GM12801 (cell line): ENCODE measurements around the gene SKIDA1.

Experiments
- CTCF ChIP-seq: IDR thresholded peaks from one replicate; pipeline ENCODE4 v1.5.1; 2011; ENCODE audit warnings: control low read depth; ENCODE audit not compliant: insufficient read length; ENCODE audit errors: extremely low read depth

The SKIDA1 gene

GRCh38 chr10:21511095-21511570, 14.3 kb downstream of the SKIDA1 start:
- TF ChIP-seq CTCF: no peak

- no peak for TF ChIP-seq CTCF
These were observed 15.0 kb downstream of the SKIDA1 start for GRCh38 chr10:21510241-21511094.

GRCh38 chr10:21509341-21510240, 15.9 kb downstream of the SKIDA1 start:
- no peak for TF ChIP-seq CTCF

GRCh38 chr10:21508706-21509331, 16.7 kb downstream of the SKIDA1 start:
- no peak for TF ChIP-seq CTCF

- TF ChIP-seq CTCF: no peak
These were observed 18.3 kb downstream of the SKIDA1 start for GRCh38 chr10:21507150-21507549.

GRCh38 chr10:21506351-21506750, 19.1 kb downstream of the SKIDA1 start:
- no peak for TF ChIP-seq CTCF
